Hematopoietic multipotent progenitor cell treated with erythropoietin and hydrocortisone succinate and interleukin-3 and kit ligand, for 8 days (in vitro differentiated cells): Measurements from ENCODE around the gene ENPP6.

Source experiments
- DNase-seq: peaks from one replicate; pipeline ENCODE4 v3.0.0-alpha.2; 2015

Gene ENPP6

DNA sequence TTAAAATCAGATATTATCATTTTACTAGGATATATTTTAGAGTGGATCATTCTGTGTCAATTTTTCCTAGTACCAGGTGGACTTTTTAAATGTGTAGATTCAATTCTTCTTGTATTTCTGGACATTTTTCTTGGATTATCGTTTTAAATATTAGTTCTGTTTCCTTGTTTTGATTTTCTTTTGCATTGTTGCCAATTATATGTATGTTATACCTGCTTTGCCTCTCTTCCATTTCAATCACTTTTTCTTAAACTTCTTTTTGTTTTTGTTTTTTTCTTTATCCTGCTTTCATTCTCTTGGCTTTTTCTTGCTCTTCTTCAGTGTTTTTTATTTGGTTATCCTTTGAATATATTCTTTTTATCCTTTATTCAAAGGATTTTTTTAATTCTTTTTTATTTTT, 171.5 kb downstream of the ENPP6 start:
- no peak for DNase-seq

DNA sequence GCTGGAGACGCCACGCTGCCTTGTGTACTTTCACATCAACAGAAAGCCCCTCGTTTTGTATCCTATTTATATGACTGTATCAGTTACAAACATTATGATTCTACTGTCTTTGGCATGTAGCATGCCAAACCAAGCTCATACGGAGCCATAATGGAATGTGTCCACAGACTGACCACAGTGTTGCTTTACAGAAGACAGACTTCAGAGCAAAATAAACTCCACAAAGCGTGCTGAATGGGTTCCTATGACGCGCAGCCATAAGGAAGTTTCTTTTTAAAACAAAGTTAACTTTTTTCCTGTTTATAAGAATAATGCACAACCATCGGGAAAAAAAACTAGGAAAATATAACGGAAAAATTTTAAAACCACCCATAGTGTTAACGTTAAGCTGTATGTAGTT, 176.5 kb downstream of the ENPP6 start:
- DNase-seq: no peak

DNA sequence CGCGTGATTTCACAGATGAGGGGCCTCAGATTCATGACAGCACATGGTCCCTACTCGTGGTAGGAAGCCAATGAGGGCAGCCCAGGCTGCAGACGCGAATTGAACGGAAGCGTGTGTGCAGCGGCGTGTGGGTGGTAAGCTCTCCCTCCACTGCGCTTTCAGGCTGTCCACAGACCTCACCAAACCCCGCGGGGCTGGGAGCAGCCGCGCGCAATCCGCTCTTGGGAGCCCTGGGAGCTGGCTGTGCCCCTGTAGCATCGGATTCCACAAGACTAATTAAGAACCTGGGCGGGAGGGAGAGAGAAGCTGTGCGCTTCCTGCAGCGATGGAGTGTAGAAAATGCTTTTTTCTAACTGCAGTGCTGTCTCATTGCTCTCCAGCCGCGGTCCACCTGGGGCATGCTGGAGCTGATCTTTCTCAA, 177.7 kb downstream of the ENPP6 start:
- no peak for DNase-seq
